PC-9 (cell line): ENCODE data around the gene FOXP3.

Experiments used
- CTCF ChIP-seq: fragments of 200-600 bp; sonication (generic); conservative IDR thresholded peaks from 2 replicates; pipeline ENCODE4 v1.6.1; 2017; ENCODE audit warnings: mixed run types, antibody characterized with exemption, mild to moderate bottlenecking, moderate library complexity
- EZH2 ChIP-seq: fragments of 200-600 bp; sonication (generic); IDR thresholded peaks from 2 replicates; pipeline ENCODE4 v1.8.0; 2017; ENCODE audit warnings: antibody characterized with exemption, low read depth

GRCh38 chrX:49205443-49205842 lies 59.1 kb downstream of the FOXP3 start:
- no peak for TF ChIP-seq CTCF
- TF ChIP-seq EZH2, result no peak
